Activated CD4-positive, alpha-beta T cell treated with anti-CD3 and anti-CD28 coated beads, Interleukin-2, Interleukin-6, amounts not matched to agents 100 ng/mL and 50 ng/mL, durations not matched to agents 16 hours and 8 hours (primary cell): ENCODE data around the gene UBE2I.
"Not testable (repeated sequence)": the region's sequence is repeated elsewhere in the genome, so short reads cannot be mapped to it uniquely, and the experiment has no call there.

Experiments
- DNase-seq: peaks from one replicate; pipeline ENCODE4 v3.0.0-alpha.2; 2020

Gene UBE2I

DNA sequence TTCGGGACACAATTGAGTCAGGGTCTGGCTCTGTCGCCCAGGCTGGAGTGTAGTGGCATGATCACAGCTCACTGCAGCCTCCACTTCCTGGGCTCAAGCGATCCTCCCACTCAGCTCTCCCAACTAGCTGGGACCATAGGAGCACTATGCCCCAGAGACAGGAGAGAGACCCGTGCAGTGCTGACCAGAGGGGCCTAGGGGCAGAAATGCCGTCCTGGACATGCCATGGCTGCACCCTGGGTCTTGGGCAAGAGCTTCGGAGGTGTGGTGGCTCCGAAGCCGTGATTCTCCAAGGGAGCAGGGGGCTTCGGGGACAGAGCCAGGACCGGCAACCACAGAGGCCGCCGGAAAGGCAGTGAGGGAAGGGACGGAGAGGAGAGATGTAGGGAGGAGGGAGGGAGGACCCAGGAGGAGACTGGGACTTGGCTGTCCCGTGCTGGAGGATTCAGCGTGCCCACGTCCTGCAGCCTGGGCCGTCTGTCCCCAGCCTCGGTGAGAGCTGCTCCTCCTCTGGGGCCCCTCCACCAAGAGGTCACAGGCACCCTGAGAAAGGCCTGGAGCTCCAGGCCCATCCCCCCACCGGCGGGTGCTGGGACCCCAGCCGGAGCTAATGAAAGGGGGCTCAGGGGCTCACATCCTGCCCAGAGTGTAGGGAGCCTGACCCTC, 31.7 kb upstream of the UBE2I start:
- DNase-seq, result no peak

DNA sequence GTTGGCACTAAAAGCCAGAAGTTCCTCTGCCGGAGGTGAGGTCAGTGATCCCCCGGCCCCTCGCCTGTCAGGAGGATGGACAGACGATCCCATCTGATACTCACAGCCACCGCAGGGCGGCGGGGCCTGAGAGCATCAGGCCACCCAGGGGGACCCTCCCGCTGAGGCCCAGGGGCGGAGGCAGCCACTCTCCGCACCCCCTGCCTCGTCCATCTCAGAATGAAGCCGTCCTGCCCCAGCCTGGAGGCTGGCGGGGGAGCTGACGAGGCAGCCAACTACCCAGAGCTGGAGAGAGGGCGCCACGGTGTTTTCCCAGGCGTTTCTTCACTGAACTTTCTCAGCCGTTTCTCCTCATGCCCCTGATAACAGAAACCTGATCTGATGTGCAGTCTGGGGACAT, 31.0 kb upstream of the UBE2I start:
- no peak for DNase-seq

DNA sequence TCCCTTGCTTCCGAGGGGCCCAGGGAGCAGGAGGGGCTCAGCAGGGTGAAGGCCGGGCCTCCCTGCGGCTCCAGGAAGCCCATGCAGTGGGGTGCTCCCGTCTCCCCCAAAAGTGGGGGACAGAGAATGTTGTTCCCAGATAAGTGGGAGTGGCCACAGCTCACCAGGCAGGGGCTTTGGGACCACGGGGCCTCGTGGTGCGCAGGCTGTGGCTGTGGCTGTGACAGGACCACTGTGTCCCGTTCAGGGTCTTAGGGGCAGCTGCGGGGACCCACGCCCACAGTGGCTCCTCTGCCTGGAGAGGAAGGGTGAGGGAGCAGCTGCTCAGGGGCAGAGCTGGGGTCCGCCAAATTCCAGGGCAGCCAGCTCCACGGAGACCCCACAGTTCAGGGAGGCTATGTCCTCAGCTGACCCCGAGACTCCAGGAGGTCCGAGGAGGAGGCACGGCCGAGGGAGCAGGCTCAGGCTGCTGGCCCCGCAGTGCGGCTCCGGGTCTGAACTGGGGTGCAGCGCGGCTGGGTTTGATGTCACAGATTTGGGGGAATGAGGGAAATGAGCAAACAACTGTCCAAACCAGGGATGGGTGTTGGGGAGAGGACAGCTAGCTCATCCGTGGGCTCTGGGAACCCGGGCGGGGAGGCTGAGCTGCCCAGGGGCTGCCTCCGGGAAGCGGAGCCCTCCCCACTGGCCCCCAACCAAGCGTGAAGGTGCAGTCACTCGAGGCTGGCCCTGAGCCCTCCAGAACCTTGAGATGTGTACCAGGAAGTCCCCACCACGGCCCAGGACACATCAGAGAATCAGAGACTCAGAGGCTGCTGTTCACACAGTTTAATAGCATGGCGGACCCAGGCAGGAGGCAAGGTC, 30.1 kb upstream of the UBE2I start:
- DNase-seq, result no peak

DNA sequence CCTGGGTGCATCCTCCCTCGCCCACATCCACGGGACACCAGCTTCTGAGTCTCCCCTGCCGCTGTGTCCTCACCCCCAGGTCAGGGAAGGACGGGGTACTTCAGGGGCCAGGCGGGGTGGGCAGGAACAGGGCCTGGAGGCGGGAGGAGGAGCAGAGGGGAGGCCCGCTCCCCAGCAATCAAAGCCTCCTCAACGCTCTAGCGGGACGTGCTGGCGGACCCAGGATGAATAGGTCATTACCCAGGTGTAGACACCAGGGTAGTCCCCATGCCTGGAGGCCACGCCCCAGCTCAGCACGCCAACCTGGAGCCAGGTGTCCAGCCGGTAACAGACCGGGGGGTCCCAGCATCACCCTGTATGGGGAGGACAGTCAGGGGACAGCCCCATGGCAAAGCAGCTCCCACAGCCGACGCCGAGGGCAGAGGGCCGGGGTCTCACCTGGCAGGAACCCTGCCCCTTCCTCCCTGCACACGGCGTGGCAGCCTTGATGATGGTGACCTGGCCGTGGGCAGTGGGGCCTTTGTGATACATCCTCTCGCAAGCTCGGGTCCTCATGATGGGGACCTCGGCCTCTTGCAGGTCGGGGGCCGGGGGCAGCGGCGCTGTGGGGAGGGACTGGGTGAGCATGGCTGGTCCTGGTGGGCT, 29.4 kb upstream of the UBE2I start:
- no peak for DNase-seq

DNA sequence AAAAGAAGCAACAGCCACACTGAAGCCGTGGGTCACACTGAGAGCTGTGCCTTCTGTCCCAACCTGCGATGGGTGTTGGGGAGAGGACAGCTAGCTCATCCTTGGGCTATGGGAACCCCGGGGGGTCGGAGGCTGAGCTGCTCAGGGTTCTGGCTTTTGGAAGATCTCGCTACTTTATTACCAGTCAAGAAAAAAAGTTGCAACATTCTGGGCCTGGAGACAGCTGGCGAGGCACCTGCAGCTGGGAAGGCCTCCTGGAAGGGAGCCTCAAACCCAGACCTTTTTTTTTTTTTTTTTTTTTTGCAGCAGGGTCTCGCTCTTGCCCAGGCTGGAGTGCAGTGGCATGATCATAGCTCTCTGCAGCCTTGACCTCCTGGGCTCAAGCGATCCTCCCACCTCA, 28.7 kb upstream of the UBE2I start:
- DNase-seq, result no peak

DNA sequence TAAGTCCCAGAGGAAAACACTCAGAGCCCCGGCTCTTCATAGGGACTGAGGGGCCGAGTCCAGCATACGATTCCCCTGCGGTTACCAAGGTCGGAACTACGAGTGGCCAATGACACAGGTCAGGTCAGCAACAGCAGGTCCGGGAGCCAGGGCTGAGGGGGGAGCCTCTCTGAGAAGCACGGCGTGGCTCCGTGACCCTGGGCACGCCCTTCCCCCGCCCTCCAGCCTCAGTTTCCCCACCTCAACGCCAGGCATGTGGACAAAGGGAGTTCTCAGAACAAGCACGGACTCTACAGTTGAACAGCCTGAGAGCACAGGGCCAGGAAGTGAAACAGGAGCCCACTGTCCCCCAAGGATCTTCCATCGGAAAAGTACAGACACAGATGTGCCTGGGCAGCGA, 27.9 kb upstream of the UBE2I start:
- no peak for DNase-seq

DNA sequence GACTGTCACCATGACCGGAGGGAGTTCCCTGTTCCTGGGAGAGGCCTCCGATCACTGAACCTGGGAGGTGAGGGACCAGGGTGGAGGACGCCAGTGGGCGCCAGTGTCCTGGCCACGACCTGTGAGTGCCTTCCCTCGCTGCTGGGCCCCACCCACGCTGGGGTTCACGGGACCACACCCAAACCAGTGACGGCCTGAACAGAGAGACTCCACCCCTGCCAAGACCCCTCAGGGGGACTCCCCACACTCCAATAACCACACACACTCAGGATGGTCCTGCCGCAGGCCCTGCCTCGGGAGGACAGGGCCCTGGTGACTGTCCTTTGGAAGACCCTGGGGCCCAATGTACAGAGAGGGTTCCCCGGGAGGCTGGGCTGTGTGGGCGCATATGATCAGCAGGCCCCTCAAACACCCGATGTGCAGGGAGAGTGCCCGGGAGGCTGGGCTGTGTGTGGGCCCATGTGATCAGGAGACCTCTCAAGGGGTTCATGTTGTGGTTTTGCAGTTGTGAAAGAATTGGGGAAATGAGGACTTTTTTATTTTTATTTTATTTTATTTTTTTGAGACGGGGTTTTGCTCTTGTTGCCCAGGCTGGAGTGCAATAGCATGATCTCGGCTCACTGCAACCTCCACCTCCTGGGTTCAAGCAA, 27.0 kb upstream of the UBE2I start:
- DNase-seq, result no peak

DNA sequence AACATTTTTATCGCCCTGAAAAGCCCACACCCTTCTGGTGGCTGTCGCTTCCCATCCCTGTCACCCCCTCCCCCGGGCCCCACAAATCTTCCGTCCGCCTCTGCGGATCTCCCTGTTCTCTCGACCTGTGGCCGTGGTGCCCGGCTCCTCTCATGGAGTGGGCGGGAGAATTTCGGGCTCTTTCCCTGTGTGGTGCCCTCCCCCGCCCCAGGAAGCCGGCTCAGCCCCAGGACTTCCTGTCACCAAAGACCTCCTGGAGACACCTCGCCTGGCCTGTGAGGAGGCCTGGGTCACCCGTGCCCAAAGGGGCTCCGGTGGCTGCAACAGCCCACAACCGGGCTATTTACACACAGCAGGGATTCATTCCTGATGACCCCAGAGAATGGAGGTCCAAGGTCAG, 26.1 kb upstream of the UBE2I start:
- DNase-seq, result no peak

DNA sequence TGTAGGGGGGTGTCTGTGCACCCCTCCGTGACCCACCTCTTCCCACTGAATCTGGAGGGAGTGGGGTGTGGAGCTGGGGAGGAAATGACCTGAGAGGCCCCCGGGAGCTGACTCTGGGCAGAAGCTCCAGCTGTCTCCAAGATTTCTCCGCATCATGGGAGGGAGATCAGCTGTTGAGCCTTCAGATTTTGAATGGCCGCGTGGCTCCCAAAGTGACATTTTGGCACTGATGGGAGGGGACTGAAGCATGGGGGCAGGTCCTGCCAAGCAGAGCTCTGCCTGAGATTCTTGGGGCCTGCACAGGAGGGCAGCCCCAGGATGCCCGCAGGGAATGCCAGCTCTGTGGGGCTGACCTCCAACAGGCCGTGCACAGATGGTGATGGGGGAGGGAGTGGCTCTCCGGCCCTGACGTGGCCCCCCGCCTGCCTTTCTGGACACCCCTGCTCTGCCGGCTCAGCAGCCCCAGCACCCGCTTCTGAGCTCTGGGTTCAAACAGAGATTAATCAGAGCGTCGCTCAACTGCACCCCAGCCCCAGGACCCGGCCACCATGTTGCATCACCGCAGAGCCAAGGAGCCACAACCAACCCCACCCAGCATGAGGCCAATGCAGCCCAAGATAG, 25.3 kb upstream of the UBE2I start:
- DNase-seq, result no peak

DNA sequence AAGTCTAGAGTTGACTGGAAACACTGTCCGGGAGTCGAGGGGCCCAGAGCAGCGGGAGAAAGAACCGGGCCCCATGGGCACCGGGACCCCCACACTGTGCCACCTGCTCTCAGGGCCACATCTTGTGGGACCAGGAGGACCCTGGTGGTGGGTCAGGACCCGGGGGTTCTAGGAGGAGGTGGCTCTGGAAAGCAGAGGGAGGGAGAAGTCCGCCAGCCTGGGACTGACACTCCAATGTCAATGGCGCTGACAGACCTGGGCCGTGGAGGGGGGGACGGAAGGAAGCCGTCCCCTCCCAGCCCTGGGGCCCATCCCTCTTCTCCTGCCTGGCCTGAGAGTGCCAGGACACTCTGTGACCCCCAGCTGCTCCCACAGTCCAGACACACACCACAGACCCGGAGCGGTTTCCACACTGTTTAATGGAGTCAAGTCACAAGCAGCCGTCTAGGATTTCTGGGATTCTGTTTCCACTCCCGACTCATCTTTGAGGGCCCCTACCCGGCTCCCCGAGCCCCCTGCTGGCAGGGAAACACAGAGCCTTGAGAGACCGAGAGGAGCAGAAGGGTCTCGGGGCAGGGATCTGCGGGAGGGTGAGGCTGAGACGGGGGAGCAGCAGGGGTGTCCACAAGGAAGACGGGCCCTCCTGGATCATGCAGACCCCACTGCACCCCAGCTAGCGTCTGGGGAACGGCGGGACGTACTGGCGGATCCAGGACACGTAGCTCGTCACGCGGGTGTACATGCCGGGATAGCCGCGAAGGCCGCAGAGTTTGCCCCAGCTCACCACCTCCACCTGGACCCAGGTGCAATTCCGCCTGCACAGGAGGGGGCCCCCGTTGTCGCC, 23.5 kb upstream of the UBE2I start:
- DNase-seq, result no peak

DNA sequence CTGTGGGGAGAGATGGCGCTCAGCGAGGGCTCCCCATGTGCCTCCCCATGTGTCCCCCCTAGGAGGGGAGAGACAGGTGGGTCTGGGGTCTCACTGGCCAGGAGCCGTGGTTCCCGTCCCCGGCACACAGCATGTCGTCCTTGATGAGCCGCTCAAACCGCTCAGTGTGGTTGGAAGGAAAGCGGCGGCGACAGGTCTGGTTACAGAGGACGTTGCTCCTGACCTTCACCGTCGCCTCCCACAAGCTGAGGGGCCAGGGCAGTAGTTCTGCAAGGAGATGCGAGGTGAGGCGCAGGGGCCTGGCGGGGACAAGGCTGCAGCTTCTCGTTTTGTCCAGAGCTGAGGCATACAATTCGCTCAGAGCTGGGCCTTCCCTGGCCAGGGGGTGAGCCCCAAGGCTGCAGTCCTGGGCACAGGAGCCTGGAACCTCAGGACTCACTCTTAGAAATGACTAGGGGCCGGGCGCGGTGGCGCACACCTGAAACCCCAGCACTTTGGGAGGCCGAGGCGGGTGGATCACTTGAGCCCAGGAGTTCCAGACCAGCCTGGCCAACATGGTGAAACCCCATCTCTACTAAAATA, 22.8 kb upstream of the UBE2I start:
- no peak for DNase-seq

DNA sequence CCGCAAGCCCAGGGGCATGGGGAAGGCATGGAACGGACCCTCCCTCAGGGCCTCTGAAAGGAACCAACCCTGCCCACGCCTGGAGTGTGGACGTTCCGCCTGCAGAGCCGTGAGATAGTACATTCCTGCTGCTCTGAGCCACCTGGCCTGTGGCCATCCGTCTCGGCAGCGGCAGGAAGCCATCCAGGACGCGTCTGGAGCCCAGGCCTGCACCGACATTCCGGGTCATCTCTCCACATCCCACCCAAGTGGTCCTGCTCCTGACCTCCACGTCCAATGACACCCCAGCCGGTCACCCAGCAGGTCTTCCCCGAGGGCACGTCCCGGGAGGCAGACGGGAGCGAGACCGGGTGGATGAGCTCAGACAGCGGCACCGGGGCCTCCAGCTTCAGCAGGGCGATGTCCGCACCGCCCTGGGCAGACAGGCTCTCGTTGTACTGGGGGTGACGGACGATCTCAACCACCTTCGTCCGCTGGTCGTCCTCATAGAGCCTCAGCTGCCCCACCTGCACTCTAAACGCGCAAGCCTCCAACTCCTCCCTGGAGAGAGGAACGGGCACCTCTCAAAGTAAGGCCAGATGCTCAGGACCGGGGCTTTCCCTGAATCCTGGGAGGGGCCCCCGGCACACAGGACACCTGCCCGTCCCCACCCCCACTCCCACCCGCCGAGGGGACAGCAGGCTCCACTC, 21.3 kb upstream of the UBE2I start:
- no peak for DNase-seq

DNA sequence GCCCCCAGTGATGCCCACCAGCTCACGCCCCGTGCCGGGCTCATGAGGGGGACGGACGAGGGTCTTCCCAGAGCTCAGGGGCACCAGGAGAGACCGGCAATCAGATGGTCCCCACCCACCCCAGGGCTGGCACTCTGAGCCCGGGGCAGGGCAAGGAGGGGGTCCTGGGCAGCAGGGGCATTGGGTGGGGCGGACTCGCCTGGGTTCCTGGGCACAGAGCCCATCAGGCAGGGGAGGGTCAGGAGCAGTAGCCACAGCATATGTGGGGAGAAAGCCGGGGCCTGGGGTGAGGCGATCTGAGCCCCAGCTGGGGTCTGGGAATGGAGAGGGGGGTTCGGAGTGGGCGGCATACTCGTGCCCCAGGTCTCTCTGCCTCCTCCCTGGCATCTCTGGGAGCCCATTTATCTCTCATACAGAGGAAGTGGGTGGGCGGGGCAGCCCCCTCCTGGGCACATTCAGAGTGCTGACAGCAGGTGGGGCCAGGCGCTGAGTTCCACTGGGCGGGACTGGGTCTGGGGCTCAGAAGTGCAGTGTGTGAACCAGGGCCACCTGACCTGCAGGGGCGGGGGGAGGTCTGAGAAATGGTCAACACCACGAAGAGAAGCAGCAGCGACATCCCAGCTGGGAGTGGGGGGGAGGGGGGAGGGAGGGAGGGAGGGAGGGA, 20.5 kb upstream of the UBE2I start:
- no peak for DNase-seq

DNA sequence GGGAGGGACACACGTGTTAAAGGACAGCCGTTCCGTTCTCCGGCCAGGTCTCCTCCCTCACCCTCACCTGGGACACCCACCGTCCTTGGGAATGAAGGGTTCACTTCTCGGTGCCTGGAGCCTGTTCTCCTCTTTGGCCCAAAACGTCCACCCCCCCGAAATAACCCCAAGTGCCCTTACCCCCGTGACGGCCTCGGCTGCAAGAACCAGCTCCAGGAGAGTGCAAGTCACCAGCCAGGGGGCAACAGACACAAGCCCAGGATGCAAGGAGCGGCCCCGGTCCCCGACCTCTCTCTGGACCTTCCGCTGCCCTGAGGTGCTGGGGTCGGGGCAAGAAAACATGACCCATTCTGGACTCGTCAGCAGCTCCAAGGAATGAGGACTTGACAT, 20.0 kb upstream of the UBE2I start:
- no peak for DNase-seq

DNA sequence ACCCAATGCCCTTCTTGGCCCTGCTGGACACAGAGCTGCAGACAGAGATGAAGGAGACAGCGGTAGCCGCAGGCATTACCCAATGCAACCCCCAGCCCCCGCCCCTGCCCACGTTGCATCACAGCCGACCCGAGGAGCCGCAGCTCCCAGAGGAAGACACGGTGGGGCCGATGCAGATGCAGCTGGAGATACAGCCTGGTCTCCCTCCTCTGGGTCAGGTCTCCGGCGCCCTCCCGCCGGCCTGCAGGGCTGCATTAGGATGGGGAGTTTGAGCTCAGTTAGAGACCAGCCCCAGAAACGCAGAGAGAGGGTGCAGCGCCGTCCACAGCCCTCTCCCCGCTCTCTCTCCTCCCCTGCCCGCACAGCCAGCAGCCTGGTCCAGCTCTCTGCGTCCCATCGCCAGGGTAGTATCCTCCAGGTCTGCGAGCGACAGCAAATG, 19.4 kb upstream of the UBE2I start:
- no peak for DNase-seq

DNA sequence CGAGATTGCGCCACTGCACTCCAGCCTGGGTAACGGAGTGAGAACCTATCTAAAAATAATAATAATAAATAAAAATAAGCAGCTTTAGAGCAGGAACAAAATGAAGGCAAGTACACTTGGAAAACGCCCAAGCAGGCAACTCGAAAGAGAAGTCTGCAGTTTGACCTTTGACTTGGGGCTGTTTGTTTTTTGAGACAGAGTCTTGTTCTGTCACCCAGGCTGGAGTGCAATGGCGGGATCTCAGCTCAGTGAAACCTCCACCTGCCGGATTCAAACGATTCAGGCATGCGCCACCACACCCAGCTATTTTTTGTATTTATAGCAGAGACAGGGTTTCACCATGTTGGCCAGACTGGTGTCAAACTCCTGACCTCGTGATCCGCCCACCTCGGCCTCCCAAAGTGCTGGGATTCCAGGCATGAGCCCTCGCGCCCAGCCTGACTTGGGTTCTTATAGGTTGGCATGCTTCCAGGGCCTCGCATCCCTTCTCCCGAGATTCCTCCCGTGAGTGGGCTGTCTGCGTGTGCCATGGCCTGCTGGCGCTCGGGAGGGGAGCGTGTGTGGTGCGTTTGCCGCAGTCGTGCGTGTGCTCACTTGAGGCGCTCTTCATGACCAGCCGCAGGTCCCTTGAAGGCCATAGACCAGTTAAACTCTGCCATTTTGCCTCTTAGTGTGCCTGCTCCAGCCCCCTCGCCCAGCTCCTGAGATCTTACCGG, 18.4 kb upstream of the UBE2I start:
- no peak for DNase-seq

DNA sequence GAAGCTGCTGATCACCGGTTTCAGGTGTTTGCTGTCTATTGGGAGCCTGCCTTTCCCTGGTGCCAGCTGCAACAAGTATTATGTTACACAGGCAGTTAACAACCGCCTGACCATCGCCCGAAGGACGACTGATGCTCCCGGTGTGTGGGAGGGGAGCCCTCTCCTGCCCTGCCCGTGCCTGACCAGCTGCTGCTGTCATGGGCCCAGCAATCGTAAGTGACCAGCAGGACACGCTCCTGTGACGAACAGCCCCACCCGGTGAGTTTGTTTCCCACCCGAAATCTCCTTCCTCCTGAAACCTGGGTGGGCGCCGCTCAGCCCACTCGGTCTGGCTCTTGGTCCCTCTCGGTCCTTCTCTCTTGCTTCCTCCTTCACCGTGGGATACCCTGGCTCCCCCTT, 17.9 kb upstream of the UBE2I start:
- no peak for DNase-seq

DNA sequence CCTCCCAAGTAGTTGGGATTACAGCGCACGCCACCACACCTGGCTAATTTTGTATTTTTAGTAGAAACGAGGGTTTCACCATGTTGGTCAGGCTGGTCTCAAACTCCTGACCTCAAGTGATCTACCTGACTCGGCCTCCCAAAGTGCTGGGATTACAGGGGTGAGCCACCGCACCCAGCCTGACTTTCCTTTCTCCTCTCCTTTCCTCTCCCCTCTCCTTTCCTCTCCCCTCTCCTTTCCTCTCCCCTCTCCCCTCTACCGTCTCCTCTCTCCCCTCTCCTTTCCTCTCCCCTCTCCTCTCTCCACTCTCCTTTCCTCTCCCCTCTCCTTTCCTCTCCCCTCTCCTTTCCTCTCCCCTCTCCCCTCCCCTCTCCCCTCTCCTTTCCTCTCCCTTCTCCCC, 17.2 kb upstream of the UBE2I start:
- not testable (repeated sequence) for DNase-seq

DNA sequence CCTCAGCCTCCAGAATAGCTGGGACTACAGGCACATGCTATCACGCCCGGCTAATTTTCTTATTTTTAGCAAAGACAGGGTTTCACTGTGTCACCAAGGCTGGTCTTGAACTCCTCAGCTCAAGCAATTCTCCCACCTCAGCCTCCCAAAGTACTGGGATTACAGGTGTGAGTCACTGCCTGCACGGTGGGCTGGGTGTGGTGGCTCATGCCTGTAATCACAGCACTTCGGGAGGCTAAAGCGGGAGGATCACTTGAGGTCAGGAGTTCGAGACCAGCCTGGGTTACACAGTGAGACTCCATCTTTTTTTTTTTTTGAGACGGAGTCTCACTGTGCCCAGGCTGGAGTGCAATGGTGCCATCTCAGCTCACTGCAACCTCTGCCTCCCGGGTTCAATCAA, 16.6 kb upstream of the UBE2I start:
- not testable (repeated sequence) for DNase-seq
